Suppressor macrophage (primary cell): ENCODE data around the gene ZNF225.
"Not testable (repeated sequence)": the region's sequence is repeated elsewhere in the genome, so short reads cannot be mapped to it uniquely, and the experiment has no call there.

Source experiments
- DNase-seq, 4 experiments: peaks; one replicate each; pipeline ENCODE4 v3.0.0-alpha.2; 2020 to 2022
- total RNA-seq, 17 experiments: gene quantifications; one replicate each; lab custom pipeline; 2026; ENCODE audit warnings: mixed read lengths in 6 of 17, inconsistent platforms in 3 of 17; lab: John Stamatoyannopoulos, UW

ZNF225 gene
- total RNA-seq, result 2.4 to 11.4 (median 6.8) reads per million in 17 experiments

DNA sequence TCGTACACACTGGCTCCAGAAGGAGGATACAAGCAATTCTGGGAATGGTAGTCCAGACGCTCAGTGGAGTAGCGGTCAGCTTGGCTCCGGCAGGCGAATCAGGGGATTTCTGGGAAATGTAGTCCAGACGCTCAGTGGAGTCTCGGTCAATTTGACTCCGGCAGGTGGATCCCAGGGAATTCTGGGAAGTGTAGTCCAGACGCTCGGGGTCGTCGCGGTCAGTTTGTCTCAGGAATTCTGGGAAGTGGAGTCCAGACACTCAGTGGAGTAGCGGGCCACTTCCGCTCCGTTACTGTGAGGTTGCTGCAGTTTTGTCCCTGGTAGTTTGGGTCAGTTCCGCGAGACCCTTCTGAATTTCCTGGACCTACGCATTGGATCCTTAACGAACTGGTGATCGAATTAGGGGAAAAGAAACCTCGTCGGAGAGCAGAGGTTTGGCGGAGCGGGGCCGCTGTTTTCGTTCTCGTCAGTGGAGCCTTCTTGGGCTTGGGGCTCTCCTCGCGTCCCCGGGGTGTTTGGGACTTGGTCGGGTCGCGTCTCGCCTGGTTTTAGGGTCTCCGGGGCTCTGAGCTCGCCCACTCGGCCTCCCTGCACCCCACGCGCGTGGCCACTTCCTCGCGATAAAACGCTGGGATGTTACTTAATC, at the start of gene ZNF225:
Gene ZNF225, plus strand, starts transcription at position 262 of the 646 bp plus-strand sequence. CDS start 2,429 bp downstream, outside the sequence.
- DNase-seq, result peak; percentile 96 to 99 (median 98)

DNA sequence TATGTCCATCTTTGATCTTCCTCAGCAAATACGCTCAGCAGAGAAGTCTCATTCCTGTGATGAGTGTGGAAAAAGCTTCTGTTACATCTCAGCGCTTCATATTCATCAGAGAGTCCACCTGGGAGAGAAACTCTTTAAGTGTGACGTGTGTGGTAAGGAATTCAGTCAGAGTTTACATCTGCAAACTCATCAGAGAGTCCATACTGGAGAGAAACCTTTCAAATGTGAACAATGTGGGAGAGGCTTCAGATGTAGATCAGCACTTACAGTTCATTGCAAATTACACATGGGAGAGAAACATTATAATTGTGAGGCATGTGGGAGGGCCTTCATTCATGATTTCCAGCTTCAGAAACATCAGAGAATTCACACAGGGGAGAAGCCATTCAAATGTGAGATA, 46.9 kb upstream of the ZNF225 start:
- no peak for DNase-seq

DNA sequence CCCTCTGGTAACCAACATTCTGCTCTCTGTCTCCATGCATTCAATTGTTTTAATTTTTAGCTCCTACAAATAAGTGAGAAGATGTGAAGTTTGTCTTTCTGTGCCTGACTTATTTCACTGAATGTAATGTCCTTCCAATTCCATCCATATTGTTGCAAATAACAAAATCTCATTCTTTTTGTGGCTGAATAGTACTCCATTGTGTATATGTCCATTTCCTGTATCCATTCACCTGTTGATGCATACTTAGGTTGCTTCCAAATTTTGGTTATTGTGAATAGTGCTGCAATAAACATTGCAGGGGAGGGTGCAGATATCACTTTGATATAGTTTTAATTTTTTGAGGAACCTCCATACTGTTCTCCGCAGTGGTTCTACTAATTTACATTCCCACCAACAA, 43.8 kb upstream of the ZNF225 start:
- DNase-seq, result no peak

DNA sequence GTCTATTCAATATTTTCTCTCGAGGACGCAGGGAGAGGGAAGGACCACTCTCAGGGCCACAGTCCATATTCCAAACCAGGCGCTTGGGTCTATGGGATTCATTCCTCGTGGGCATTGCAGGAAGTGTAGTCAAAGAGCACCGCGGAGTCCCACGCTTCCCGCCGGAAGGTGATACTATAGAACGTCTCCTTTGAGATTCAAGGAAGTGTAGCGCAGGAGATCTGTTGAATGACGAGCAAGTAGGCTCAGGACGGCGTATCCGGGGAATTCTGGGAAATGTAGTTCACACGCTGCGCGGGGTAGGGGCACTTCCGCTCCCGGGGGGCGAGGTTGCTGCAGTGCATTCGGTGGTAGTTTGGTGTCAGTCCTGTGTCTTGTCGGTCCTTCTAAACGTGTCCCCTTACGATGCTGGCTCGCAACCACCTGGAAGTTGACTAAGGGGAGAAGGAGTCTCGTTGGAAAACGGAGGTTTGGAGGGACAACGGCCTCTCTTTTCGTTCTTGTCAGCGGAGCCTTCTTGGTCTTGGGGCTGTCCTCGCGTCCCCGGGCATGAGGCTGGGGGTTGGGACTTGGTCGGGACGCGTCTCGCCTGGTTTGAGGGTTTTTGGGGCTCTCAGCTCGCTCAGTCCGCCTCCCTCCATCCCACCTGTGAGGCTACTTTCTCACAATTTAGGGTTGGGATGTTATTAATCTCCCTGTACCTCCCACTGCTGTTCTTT, 41.2 kb upstream of the ZNF225 start, which contains the start of gene ZNF284:
Gene ZNF284, plus strand, starts transcription at position 336 of the 719 bp plus-strand sequence. CDS start 4,231 bp downstream, outside the sequence.
- DNase-seq, result peak; percentile 83 to 94 (median 92)

DNA sequence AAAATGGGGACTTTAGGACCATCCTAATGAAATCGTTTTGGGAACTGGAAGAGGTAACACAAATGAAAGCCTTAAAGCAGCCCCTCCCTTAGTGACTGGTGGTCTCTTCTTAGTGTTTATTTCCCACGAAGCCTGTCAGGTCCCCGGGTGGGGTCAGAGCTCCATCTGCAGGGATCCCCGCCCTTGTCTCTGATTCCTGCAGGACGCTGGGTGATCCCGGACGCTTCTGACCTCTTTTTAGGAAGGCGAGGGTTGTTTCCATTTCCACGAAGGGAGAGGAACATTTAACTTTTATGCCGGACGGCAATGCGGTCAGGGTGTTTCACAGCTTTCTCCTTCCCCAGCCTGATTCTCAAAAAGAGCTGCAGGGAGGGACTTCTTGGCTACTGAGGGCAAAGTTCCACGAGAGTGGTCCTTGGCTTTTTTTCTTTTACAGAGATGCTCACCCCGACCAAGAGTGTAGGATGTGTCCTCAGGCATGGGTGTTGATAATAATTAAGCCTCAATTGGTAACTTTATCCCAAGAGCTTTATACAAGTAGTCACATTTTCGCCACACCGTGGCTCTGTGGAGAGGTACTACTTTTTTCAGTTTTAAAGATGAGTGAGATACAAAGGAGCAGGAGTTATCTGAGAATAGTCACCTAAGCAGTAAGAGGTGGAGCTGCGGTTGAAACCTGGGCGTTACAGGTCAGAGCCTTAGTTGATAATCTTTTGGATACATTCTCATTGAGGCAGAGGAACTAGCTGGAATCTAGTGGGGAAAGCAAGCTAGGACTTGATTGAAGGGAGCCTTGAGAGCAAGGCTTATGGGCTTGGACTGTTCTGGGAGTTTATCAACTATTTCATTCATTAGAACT, 40.4 kb upstream of the ZNF225 start:
- DNase-seq, result peak in 2 of 4 experiments; percentile 2 to 18

DNA sequence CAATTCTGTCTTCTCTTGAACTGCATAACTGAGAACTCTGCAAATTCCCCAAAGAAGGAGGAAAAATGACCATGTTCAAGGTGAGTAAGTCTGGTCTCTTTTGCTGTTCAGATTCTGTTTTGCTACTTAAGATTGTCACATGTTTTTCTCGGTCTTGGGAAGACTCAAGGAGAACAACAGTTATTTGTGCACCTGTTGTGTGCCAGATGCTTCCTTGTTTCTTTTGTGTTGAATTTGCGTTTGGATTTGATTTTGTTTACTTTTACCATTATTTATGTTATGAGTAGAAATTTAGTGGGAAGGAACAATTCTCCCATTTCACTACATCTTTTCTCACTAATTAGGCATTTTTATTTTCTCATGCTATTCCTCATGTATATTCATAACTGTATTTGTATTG, 36.9 kb upstream of the ZNF225 start:
- no peak for DNase-seq

DNA sequence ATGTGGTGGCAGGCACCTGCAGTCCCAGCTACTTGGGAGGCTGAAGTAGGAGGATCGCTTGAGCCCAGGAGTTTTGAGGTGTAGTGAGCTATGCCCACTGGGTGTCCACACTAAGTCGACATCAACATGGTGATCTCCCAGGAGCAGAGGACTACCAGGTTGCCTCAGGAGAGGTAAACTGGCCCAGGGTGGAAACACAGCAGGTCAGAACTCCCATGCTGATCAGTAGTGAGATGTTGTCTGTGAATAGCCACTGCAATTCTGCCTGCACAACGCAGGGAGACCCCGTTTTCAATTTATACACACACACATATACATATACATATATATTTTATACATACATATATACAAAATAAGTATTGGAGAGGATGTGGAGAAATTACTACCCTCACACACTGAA, 21.1 kb upstream of the ZNF225 start:
- DNase-seq, result no peak

DNA sequence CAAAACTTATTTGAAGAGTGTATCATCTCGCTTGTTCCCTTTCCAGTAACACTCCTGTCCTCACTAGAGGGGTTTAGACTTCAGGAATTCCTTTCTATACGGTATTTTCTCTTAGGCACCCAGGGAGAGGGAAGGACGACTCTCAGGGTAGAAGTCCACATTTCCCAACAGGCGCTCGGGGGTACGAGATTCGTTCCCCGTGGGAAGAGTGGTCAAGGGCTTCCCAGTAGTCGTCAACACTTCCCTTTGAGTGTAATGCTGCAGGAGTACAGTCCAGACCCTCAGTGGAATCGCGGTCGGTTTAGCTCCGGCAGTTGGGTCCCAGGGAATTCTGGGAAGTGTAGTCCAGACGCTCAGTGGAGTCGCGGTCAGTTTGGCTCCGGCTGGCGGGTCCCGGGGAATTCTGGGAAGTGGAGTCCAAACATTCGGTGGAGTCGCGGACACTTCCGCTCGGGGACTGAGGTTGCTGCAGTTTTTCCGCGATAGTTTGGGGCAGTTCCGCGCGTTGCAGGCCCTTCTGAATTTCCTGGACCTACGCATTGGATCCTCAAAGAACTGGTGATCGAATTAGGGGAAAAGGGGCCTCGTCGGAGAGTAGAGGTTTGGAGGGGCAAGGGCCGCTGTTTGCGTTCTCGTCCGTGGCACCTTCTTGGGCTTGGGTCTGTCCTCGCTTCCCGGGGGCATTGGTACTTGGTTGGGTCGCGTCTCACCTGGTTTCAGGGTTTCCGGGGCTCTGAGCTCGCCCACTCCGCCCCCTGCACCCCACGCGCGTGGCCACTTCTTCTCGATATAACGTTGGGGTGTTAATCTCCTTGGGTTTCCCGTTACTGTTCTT, 19.1 kb upstream of the ZNF225 start, which contains the start of gene ZNF224:
Gene ZNF224, plus strand, starts transcription at position 431 of the 835 bp plus-strand sequence. CDS start 3,513 bp downstream, outside the sequence.
- peak; percentile 93 to 96 (median 95) for DNase-seq

DNA sequence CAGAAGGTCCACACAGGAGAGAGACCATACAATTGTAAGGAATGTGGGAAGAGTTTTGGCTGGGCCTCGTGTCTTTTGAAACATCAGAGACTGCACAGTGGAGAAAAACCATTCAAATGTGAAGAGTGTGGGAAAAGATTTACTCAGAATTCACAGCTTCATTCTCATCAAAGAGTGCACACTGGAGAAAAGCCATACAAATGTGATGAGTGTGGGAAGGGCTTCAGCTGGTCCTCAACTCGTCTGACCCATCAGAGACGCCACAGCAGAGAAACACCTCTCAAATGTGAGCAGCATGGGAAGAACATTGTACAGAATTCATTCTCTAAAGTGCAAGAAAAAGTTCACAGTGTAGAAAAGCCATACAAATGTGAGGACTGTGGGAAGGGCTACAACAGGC, 5.4 kb upstream of the ZNF225 start:
- no peak for DNase-seq

DNA sequence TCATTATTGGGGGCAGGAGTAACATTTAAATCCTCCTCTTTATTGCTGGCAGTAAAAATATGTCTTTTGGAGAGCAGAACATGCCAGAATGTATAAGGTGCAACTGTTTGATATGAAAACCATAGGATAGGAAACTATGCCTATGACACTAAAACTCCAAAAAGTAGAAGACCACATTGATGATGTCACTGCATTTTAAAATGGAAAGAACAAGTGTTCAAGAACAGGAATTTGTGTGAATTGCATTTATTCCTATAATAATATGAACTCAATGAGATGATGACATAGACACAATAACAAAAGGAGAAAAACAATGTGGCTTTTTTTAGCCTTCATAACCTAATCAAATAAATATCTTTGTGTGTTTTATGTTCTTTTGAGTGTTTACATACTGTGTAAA, 3.7 kb upstream of the ZNF225 start:
- no peak for DNase-seq

DNA sequence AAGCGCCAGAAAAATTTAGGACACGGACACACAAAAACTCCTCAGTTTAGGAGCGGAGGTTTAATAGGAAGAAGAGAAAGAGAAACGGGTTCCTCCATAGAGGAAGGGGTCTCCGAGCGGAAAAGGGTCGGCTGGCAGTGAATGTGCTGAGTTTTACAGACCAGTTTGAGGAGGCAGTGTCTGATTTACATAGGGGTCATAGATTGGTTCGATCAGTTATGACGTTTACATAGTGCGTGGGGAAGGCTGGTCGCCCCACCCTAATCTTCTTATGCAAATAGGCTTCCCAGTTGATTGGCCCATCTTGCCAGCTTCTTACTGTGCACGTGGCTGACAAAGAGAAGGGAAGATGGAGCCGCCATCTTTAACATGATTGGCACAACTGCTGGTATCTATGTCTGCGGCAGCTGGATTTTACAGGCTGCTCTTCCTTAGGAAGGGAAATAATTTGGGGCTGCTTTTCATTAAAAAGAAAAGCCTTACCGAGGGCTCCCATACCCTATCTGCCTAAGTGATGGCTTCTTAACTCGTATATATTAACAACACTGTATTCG, 1.2 kb upstream of the ZNF225 start:
- peak; percentile 3 to 47 (median 27) for DNase-seq

DNA sequence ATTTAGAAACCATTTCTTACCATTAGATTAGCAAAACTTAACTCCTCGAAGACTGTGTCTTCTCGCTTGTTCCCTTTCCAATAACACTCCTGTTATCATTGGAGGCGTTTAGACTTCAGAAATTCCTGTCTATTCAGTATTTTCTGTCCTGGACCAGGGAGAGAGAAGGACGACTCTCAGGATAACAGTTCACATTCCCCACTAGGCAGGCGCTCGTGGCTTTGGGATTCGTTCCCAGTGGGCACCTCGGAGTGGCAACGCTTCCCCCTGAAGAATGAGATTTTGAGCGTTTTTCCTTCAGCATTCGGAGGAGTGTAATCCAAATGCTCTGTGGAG, 429 bp upstream of the ZNF225 start:
- DNase-seq, result no peak

DNA sequence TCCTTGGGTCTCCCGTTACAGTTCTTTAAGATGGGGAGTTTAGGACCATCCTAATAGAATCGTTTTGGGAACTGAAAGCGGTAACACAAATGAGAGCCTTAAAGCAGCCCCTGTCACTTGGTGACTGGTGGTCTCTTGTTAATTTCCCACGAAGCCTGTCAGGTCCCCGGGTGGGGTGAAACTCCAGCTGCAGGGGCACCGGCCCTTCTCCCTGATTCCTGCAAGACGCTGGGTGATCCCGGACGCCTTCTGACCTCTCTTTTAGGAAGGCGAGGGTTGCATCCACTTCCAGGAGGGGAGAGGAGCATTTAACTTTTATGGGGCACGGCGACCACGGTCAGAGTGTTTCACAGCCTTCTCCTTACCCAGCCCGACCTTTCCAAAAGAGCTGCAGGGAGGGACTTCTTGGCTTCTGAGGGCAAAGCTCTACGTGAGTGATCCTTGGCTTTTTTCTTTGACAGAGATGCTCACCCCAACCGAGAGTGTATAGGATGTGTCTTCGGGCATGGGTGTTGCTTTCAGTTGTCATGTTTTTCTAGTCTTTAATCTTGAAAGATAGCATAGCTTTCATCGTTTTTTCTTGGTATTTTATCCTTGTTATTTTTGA, 688 bp downstream of the ZNF225 start:
- DNase-seq, result no peak

DNA sequence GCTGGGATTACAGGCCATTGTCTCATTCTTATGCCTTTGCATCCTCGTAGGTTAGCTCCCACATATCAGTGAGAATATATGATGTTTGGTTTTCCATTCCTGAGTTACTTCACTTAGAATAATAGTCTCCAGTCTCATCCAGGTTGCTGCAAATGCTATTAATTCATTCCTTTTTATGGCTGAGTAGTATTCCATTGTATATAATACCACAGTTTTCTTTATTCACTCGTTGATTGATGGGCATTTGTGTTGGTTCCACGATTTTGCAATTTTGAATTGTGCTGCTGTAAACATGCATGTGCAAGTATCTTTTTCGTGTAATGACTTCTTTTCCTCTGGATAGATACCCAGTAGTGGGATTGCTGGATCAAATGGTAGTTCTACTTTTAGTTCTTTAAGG, 8.0 kb downstream of the ZNF225 start:
- DNase-seq, result not testable (repeated sequence)

DNA sequence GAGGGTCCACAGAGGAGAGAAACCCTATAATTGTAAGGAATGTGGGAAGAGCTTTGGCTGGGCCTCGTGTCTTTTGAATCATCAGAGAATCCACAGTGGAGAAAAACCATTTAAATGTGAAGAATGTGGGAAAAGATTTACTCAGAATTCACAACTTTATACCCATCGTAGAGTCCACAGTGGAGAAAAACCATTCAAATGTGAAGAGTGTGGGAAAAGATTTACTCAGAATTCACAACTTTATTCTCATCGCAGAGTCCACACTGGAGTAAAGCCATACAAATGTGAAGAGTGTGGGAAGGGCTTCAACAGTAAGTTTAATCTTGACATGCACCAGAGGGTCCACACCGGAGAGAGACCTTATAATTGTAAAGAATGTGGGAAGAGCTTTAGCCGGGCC, 18.8 kb downstream of the ZNF225 start:
- no peak for DNase-seq

DNA sequence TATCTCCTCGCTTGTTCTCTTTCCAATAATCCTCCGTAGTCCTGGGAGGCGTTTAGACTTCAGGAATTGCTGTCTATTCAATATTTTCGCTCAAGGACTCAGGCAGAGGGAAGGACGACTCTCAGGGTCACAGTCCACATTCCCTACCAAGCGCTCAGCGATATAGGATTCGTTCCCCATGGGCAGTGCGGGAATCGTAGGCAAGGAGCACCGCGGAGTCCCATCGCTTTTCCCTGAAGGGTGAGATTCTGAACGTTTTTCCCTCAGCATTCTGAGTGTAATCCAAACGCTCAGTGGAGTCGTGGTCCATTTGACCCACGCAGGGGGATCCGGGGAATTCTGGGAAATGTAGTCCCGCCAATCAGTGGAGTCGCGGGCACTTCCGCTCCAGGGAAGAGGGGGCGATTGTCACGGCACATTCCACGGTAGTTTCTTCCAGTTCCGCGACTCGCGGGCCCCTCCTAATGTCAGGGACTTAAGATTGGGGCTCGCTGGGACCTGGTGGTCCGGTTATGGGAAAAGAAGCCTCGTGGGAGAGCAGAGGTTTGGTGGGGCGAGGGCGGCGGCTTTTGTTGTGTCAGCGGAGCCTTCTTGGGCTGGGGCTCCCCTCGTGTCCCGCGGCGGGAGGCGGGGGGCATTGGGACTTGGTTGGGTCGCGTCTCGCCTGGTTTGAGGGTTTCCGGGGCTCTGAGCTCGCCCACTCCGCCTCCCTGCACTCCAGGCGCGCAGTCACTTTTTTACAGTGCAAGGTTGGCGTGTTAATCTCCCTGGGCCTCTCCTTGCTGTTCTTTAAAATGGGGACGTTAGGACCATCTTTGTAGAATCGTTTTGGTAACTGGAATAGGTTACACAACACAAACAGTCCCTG, 28.2 kb downstream of the ZNF225 start, which contains the start of gene ZNF234:
Gene ZNF234, plus strand, starts transcription at position 364 of the 868 bp plus-strand sequence. CDS start 3,079 bp downstream, outside the sequence.
- peak; percentile 84 to 92 (median 88) for DNase-seq

DNA sequence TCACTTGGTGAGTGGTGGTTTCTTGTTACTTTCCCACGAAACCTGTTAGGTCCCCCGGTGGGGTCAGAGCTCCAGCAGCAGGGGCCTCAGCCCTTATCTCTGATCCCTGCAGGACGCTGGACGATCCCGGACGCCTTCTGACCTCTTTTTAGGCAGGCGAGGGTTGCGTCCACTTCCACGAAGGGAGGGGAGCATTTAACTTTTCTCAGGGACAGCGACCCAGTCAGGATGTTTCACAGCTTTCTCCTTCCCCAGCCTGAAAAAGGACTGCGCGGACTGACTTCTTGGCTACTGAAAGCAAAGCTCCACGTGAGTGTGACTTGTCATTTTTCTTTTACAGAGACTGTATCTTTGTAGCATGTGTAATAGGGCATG, 28.8 kb downstream of the ZNF225 start:
- DNase-seq, result peak; percentile 26 to 40 (median 30)

DNA sequence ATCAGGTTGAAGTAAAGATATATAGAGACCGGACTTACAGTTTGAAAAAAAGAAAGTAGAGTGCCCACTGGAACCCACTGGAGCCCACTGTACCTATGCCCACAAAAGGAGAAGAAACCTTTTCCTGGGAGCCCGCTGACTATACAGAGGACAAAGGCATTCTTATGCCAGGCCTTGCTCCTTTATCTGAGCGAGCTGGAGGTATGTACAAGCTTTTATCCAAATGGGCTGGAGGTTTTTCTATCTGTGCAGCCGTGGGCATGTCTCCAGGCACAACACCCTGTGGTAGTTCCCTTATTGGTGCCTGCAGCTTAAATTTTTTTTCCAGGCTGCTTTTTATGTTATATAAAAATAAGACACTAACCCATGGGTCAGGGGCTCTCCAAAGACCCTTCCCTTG, 36.6 kb downstream of the ZNF225 start:
- DNase-seq, result no peak

DNA sequence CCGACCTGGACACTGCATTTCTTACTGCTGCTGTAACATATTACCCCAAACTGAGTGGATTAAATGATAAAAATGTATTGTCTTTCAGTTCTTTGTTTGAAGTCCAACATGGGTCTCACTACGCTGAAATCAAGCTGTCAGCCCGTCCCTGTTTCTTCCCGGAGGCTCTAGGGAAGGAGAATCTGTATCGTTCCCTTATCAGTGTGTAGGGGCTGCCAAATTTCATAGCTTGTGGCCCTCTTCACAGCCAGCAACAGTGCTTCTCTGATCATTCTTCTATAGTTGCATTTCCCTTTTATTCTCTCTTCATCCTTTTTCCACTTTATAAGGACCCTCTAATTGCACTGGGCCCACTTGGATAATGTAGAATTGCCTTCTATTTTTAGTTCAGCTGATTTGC, 38.3 kb downstream of the ZNF225 start:
- DNase-seq, result no peak

DNA sequence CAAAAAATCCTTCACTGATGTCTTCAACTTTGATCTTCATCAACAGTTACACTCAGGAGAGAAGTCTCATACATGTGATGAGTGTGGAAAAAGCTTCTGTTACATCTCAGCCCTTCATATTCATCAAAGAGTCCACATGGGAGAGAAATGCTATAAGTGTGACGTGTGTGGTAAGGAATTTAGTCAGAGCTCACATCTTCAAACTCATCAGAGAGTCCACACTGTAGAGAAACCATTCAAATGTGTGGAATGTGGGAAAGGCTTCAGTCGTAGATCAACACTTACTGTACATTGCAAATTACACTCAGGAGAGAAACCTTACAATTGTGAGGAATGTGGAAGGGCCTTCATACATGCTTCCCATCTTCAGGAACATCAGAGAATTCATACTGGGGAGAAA, 43.3 kb downstream of the ZNF225 start:
- DNase-seq, result no peak
